ENCODE data around the gene GLI3.

- TF ChIP-seq CTCF (conservative IDR thresholded peaks at IDR 0.05; ENCODE audit: low read depth, low read length) (no peak), BHLHE40 (IDR thresholded peaks at IDR 0.05; ENCODE audit: low read depth, low read length) (no peak), POLR2A (IDR thresholded peaks at IDR 0.05; ENCODE audit: low read depth, low read length) (no peak), FOS (IDR thresholded peaks at IDR 0.05; ENCODE audit: low read depth, low read length) (no peak), RAD21 (IDR thresholded peaks at IDR 0.05; ENCODE audit: low read length) (no peak), CHD1 (IDR thresholded peaks at IDR 0.05; ENCODE audit: low read depth, low read length) (no peak), RCOR1 (IDR thresholded peaks at IDR 0.05; ENCODE audit: insufficient replicate concordance, low read length) (no peak)
These were observed 3.4 kb upstream of the GLI3 start for GRCh38 chr7:42240416-42240815.

Data from IMR-90 (cell line).